ENCODE measurements around the gene CD8A. TPM values are rescaled to one million over a fixed set of nuclear protein-coding genes. Genes with fewer than 3 reads are reported as not detected.

Gene CD8A
- total and polyA plus RNA-seq, 8 donors, result 0.39 to 2.0 (median 1.2) TPM

DNA sequence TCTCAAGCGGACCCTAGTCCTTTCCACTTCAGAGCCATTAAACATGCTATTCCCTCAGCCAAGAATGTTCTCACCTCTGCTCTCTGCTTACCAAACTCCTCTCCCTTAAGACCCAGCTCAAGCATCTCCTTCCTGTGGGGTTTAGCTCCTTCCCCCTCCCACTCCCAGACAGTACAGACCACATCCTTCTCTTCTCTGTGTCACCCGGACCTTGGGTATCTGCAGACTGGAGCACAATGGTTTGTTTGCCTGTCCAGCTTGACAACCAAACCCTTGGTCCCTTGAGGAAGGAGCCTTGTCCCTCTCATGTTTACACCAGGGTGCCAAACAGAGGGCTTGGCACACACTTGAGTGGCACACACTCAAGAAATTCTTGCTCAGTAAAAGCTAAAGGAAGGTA is 4.1 kb upstream of the CD8A start:
- no peak for FAIRE-seq
- Histone ChIP-seq H3K9me3 (no peaks in the 10 kb centered on the region), H3K27me3 (peaks cover 0 to 35% (median 7%) of the 10 kb centered on the region in 4 donors), H3K36me3 (no peaks in the 10 kb centered on the region), H3K27ac (no peak overlapping the region), H3K4me3 (no peak overlapping the region), H3K4me1 (peaks cover 0 to 13% (median under 1%) of the 10 kb centered on the region in 3 donors)
- WGBS, 2 donors, result 70 to 80% methylated on average over 2 of the region's 2 CpGs
- no peak for DNase-seq
- no peak for ATAC-seq
- intact Hi-C loops (cut with DNase I), result no loop called here
- TF ChIP-seq, protein P1, sequence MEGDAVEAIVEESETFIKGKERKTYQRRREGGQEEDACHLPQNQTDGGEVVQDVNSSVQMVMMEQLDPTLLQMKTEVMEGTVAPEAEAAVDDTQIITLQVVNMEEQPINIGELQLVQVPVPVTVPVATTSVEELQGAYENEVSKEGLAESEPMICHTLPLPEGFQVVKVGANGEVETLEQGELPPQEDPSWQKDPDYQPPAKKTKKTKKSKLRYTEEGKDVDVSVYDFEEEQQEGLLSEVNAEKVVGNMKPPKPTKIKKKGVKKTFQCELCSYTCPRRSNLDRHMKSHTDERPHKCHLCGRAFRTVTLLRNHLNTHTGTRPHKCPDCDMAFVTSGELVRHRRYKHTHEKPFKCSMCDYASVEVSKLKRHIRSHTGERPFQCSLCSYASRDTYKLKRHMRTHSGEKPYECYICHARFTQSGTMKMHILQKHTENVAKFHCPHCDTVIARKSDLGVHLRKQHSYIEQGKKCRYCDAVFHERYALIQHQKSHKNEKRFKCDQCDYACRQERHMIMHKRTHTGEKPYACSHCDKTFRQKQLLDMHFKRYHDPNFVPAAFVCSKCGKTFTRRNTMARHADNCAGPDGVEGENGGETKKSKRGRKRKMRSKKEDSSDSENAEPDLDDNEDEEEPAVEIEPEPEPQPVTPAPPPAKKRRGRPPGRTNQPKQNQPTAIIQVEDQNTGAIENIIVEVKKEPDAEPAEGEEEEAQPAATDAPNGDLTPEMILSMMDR (IDR thresholded peaks at IDR 0.05), result no peak

- intact Hi-C loops (cut with DNase I), result no loop called here
- TF ChIP-seq, protein P1 (IDR thresholded peaks at IDR 0.05), result no peak
- peaks cover 0 to 16% (median 9%) of the 10 kb centered on the region in 3 donors for H3K4me1 ChIP-seq
- WGBS, 2 donors, result 79 to 84% methylated on average over 4 of the region's 4 CpGs
- FAIRE-seq (no peak), DNase-seq (no peak), ATAC-seq (no peak)
- no peak overlapping the region for H3K4me3 ChIP-seq
- no peaks in the 10 kb centered on the region for H3K36me3 ChIP-seq
- H3K27me3 ChIP-seq, result peaks cover 0 to 42% (median 12%) of the 10 kb centered on the region in 4 donors
- H3K9me3 ChIP-seq, result no peaks in the 10 kb centered on the region
- no peak overlapping the region for H3K27ac ChIP-seq
Observed at GRCh38 chr2:86793752-86794151, 3.0 kb upstream of the CD8A start.

GRCh38 chr2:86791573-86791972 is 860 bp upstream of the CD8A start:
- TF ChIP-seq, protein P1 (IDR thresholded peaks at IDR 0.05), result no peak
- Histone ChIP-seq H3K36me3 (no peaks in the 10 kb centered on the region), H3K4me1 (peaks cover 0 to 16% (median 9%) of the 10 kb centered on the region in 3 donors), H3K4me3 (no peak overlapping the region), H3K27ac (no peak overlapping the region), H3K9me3 (no peaks in the 10 kb centered on the region), H3K27me3 (peaks cover 0 to 42% (median 12%) of the 10 kb centered on the region in 4 donors)
- DNase-seq (peak in 1 of 6 donors; percentile 36), ATAC-seq (no peak), FAIRE-seq (no peak)
- intact Hi-C loops (cut with DNase I), result no loop called here
- WGBS, 2 donors, result 53 to 54% methylated on average over 7 of the region's 7 CpGs

DNA sequence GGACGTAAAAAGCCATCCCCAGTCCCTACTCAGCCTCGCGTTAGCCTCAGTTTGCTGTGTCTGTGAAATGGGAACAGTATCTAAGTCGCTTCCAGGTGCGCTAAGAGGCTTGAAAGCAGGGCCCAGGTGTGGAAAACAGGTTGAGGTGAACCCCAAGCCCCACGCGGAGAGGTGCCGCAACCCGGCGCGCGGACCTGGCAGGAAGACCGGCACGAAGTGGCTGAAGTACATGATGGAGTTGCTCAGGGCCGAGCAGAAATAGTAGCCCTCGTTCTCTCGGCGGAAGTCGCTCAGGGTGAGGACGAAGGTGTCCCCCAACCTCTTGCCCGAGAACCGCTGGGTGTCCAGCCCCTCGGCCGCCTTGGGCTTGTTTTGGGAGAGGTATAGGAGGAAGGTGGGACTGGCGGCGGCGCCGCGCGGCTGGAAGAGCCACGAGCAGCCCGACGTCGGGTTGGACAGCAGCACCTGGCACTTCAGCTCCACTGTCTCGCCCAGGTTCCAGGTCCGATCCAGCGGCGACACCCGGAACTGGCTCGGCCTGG is 508 bp downstream of the CD8A start:
- 5 to 6% methylated on average over 40 of the region's 40 CpGs for WGBS, 2 donors
- no peaks in the 10 kb centered on the region for H3K36me3 ChIP-seq
- intact Hi-C loops (cut with DNase I), result no loop called here
- no peaks in the 10 kb centered on the region for H3K9me3 ChIP-seq
- DNase-seq (peak in 1 of 6 donors; percentile 65), ATAC-seq (peak; percentile 39 to 61 (median 51)), FAIRE-seq (no peak)
- H3K4me1 ChIP-seq, result peaks cover 0 to 16% (median 9%) of the 10 kb centered on the region in 3 donors
- H3K4me3 ChIP-seq, result peak overlapping the region in 2 of 4 donors; percentile 24 to 30
- H3K27ac ChIP-seq, result no peak overlapping the region
- TF ChIP-seq, protein P1 (IDR thresholded peaks at IDR 0.05), result no peak
- peaks cover 0 to 42% (median 12%) of the 10 kb centered on the region in 4 donors for H3K27me3 ChIP-seq

DNA sequence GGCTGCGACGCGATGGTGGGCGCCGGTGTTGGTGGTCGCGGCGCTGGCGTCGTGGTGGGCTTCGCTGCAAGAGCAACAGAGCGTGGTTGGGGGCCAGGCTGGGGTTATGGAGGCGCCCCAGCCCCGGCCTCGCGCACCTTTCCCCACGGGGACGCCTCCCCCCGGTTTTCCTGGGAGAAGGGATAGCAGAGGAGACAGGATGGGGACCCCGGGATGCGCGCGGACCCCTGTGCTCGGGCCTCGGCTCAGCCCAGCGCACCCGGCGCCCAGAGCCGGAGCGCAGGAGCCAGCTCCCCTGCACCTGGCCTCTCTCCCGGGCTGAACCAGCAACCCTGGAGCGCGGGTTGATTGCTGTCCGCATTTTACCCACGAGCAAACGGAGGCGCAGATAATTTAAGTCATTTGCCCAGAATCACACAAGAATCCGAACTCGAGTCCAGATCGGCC is 1.0 kb downstream of the CD8A start:
- Histone ChIP-seq H3K36me3 (no peaks in the 10 kb centered on the region), H3K4me3 (peak overlapping the region in 1 of 4 donors; percentile 14), H3K4me1 (peaks cover 0 to 16% (median 9%) of the 10 kb centered on the region in 3 donors), H3K27ac (no peak overlapping the region), H3K27me3 (peaks cover 0 to 42% (median 12%) of the 10 kb centered on the region in 4 donors), H3K9me3 (no peaks in the 10 kb centered on the region)
- FAIRE-seq (no peak), DNase-seq (peak in 1 of 6 donors; percentile 65), ATAC-seq (peak in 1 of 4 donors; percentile 18)
- intact Hi-C loops (cut with DNase I), result no loop called here
- WGBS, 2 donors, result 5 to 6% methylated on average over 40 of the region's 40 CpGs
- TF ChIP-seq, protein P1 (IDR thresholded peaks at IDR 0.05), result no peak

Measured in pancreas (tissue), 10 donors.